Mesothelial cell of epicardium (in vitro differentiated cells): Measurements from ENCODE around the gene TFPT. TPM values are rescaled to one million over a fixed set of nuclear protein-coding genes. Genes with fewer than 3 reads are reported as not detected.

Experiments
- DNase-seq, 2 experiments: peaks; one replicate each; pipeline ENCODE4 v3.0.0; 2021; ENCODE audit warnings: low spot score in 2 of 2; ENCODE audit not compliant: unreplicated experiment in 2 of 2
- H3K27ac Mint-ChIP-seq: 2 replicates; pipeline ENCODE4 v1.8.0; 2021; ENCODE audit warnings: mixed read lengths
- H3K27me3 Mint-ChIP-seq: 2 replicates; pipeline ENCODE4 v1.8.0; 2021; ENCODE audit warnings: low read depth, mixed read lengths
- H3K36me3 Mint-ChIP-seq: 2 replicates; pipeline ENCODE4 v1.8.0; 2021; ENCODE audit warnings: mixed read lengths
- H3K4me1 Mint-ChIP-seq: 2 replicates; pipeline ENCODE4 v1.8.0; 2021; ENCODE audit warnings: mixed read lengths
- H3K4me3 Mint-ChIP-seq: 2 replicates; pipeline ENCODE4 v1.8.0; 2021; ENCODE audit warnings: mild to moderate bottlenecking, moderate library complexity, mixed read lengths
- H3K9me3 Mint-ChIP-seq: 2 replicates; pipeline ENCODE4 v1.8.0; 2021; ENCODE audit warnings: mixed read lengths
- total RNA-seq: library from RNA; stranded (reverse); gene quantifications from 3 replicates; pipeline ENCODE4 v1.2.1, GENCODE V29; 2021
- TF ChIP-seq, protein P1 (sequence below): fragments of 200-600 bp; sonication (generic); IDR thresholded peaks from one replicate; pipeline ENCODE4 v1.5.0; 2021; ENCODE audit warnings: antibody characterized with exemption; ENCODE audit not compliant: unreplicated experiment

The TFPT gene
- total RNA-seq, 1 donor from 2014 or later = 20.7 TPM

DNA sequence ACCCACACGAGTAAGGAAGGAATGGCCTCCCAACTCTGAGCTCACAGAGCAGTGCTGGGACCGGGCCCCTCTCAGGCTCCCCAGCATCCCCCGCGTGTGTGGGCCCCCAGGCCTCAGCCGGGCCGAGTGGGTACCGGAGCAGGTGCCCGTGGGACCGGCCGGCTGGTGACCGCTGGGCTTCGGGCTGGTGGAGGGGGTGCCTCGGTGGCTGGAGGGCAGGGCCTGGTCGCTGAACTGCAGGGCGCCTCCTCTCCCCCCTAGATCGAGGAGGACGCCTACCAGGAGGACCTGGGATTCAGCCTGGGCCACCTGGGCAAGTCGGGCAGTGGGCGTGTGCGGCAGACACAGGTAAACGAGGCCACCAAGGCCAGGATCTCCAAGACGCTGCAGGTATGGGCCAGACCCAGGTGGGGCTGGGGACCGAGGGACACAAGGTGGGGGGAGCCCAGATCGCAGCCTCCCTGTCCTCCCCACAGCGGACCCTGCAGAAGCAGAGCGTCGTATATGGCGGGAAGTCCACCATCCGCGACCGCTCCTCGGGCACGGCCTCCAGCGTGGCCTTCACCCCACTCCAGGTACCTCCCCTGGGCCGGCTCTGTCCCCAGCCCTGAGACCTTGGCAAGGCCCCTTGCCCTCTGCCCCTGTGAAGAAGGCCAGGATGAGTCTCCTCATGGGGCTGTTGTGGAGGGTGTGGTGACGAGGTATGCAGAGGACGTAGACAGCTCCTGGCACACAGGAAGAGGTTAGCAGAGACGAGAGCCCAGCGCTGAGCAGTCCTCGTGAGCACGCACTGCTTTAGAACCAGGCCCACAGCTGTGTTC lies 13.5 kb upstream of the TFPT start:
- Mint-ChIP-seq H3K9me3 (no peaks in the 10 kb centered on the region), H3K27ac (no peak overlapping the region), H3K27me3 (no peaks in the 10 kb centered on the region), H3K4me3 (no peak overlapping the region), H3K4me1 (no peaks in the 10 kb centered on the region), H3K36me3 (peaks cover 24% of the 10 kb centered on the region)
- TF ChIP-seq, protein P1, sequence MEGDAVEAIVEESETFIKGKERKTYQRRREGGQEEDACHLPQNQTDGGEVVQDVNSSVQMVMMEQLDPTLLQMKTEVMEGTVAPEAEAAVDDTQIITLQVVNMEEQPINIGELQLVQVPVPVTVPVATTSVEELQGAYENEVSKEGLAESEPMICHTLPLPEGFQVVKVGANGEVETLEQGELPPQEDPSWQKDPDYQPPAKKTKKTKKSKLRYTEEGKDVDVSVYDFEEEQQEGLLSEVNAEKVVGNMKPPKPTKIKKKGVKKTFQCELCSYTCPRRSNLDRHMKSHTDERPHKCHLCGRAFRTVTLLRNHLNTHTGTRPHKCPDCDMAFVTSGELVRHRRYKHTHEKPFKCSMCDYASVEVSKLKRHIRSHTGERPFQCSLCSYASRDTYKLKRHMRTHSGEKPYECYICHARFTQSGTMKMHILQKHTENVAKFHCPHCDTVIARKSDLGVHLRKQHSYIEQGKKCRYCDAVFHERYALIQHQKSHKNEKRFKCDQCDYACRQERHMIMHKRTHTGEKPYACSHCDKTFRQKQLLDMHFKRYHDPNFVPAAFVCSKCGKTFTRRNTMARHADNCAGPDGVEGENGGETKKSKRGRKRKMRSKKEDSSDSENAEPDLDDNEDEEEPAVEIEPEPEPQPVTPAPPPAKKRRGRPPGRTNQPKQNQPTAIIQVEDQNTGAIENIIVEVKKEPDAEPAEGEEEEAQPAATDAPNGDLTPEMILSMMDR = no peak
- DNase-seq = no peak

DNA sequence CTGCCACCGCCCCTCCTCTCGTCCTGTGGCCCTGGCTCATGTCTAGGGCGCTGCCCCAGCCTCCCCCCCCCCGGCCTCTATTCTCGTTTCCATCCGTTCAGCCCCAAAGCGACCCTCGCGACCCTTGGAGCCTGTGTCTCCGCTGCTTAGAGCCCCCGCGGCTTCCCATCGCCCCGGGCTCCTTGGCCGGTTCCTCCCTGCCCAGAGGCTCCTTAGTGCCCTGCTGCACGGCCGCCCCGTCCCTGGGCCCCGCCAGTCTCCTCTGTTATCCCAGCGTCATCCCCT lies 12.9 kb upstream of the TFPT start:
- peaks cover 25% of the 10 kb centered on the region for H3K36me3 Mint-ChIP-seq
- no peak for DNase-seq
- H3K27me3 Mint-ChIP-seq = no peaks in the 10 kb centered on the region
- H3K4me3 Mint-ChIP-seq = no peak overlapping the region
- H3K27ac Mint-ChIP-seq = no peak overlapping the region
- TF ChIP-seq, protein P1 = no peak
- no peaks in the 10 kb centered on the region for H3K9me3 Mint-ChIP-seq
- H3K4me1 Mint-ChIP-seq = no peaks in the 10 kb centered on the region

DNA sequence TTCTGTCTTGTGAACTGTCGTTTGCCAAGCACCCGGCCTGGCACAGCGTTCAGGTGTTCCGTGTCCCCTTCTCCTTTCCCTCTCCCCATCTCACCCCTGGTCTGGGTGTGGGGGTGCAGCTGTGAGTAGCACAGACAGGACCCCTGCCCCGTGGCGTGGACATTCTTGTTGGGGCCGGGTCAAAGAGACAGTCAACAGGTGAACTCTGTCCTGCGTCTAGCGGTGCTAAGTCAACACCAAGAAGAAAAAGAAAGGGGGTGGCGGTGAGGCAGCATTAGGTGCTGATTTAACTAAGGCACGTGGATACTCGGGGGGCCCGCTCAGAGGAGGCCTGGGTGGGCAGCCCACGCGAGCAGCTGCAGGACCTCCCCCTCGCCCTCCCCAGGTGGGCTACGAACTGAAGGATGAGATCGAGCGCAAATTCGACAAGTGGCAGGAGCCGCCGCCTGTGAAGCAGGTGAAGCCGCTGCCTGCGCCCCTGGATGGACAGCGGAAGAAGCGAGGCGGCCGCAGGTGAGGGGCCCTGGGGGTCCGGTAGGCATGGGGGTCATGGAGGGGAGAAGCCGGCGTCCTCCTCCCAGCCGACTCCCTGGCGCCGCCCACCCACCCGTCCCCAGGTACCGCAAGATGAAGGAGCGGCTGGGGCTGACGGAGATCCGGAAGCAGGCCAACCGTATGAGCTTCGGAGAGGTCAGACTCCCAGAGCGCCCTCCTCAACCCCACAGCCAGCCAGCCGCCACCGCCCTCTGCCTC lies 12.4 kb upstream of the TFPT start:
- no peak overlapping the region for H3K27ac Mint-ChIP-seq
- peaks cover 27% of the 10 kb centered on the region for H3K36me3 Mint-ChIP-seq
- TF ChIP-seq, protein P1 = no peak
- H3K4me1 Mint-ChIP-seq = no peaks in the 10 kb centered on the region
- H3K27me3 Mint-ChIP-seq = no peaks in the 10 kb centered on the region
- H3K4me3 Mint-ChIP-seq = no peak overlapping the region
- DNase-seq = no peak
- no peaks in the 10 kb centered on the region for H3K9me3 Mint-ChIP-seq

DNA sequence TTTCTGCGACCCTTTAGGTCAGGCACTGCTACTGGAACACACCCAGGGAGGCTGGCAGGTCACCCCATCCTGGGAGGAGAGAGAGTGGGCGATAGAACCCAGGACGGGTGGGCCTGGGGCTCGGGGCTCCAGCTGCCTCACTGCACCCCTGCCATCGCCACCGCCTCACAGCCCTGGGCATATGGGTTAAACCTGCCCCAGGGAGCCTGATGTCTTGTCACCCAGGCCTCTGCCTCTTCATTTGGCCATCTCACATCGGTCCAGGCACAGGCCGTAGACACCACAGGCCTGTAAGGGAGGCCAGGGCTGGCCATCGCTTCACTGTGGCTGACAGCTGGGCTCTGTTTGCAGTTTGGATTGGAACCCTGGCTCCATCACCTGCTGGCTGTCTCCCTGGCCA lies 10.3 kb upstream of the TFPT start:
- TF ChIP-seq, protein P1 = no peak
- DNase-seq = no peak
- Mint-ChIP-seq H3K27ac (no peak overlapping the region), H3K9me3 (no peaks in the 10 kb centered on the region), H3K36me3 (peaks cover 28% of the 10 kb centered on the region), H3K4me3 (no peak overlapping the region), H3K27me3 (no peaks in the 10 kb centered on the region), H3K4me1 (no peaks in the 10 kb centered on the region)

DNA sequence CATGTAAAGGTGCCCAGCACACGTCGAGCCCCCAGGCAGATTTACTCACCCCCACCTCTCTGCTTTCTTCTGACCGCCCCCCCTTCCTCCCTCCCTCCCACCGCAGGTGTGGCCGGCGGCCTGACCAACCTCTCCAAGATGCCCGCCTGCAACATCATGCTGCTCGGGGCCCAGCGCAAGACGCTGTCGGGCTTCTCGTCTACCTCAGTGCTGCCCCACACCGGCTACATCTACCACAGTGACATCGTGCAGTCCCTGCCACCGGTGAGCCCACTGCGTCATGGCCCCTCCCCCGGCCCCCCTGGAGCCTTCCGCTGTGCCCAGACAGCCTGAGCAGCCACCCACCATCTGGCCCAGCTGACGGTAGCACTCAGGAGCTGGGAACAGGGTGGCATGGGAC lies 8.9 kb upstream of the TFPT start:
- Mint-ChIP-seq H3K27me3 (no peaks in the 10 kb centered on the region), H3K9me3 (no peaks in the 10 kb centered on the region), H3K27ac (no peak overlapping the region), H3K36me3 (peaks cover 34% of the 10 kb centered on the region), H3K4me3 (no peak overlapping the region), H3K4me1 (no peaks in the 10 kb centered on the region)
- TF ChIP-seq, protein P1 = no peak
- DNase-seq = no peak
